HepG2 (cell line): ENCODE results near the gene AGPAT2. TPM values are rescaled to one million over a fixed set of nuclear protein-coding genes. Genes with fewer than 3 reads are reported as not detected.
A peak's percentile ranks its signal among the peaks of the same experiment; 100 is the strongest.

Experiments
- ATAC-seq: fragments of 200-7000 bp; cut with Tn5 transposase; 3 replicates; pipeline ENCODE4 v1.9.1; 2020; ENCODE audit warnings: mild to moderate bottlenecking, moderate library complexity
- BruUV-seq: library from RNA; stranded (reverse); fragments of 400-500 nt; replicated peaks from 2 replicates; lab custom pipeline; 2021; lab: Mats Ljungman, UMichigan
- CTCF ChIA-PET: fragments of 300-600 bp; formaldehyde crosslinking; extraction: SDS; loops from one replicate; lab custom pipeline; 2021; ENCODE audit warnings: low total read pairs, inconsistent platforms, low intra/inter-chr PET ratio; lab: Yijun Ruan, JAX
- POLR2A ChIA-PET: fragments of 350-600 bp; sonication (Branson Sonifier 250); formaldehyde crosslinking; loops from one replicate; lab custom pipeline; 2020; ENCODE audit warnings: antibody characterized with exemption, inconsistent platforms; lab: Yijun Ruan, JAX
- DNase-seq: peaks from one replicate; pipeline ENCODE4 v3.0.0-alpha.2; 2015; ENCODE audit warnings: low spot score
- FAIRE-seq: peaks from 3 replicates; lab custom pipeline; 2011; peaks lifted over from hg19 to GRCh38; lab: Jason Lieb, UNC
- H2AFZ ChIP-seq: one replicate; pipeline ENCODE4 v1.6.1; 2011; ENCODE audit warnings: low read length, inconsistent platforms
- H3K27ac ChIP-seq: fragments of 300-600 bp; 3 replicates; pipeline ENCODE4 v1.8.0; 2011; ENCODE audit warnings: mixed run types, mild to moderate bottlenecking, mixed read lengths, low read length, inconsistent platforms; ENCODE audit not compliant: insufficient read depth; ENCODE audit errors: extremely low read length
- H3K27me3 ChIP-seq, 2 experiments: fragments of 200-600 bp in 1 of 2; 2 replicates in 1 of 2; 3 replicates in 1 of 2; pipeline versions ENCODE4 v1.6.0 to v1.8.0; 2011; ENCODE audit warnings: low read length in 2 of 2, mild to moderate bottlenecking in 2 of 2, moderate library complexity in 2 of 2, inconsistent platforms in 1 of 2; ENCODE audit not compliant: insufficient read depth in 2 of 2, control insufficient read depth in 1 of 2
- H3K36me3 ChIP-seq, 2 experiments: fragments of 200-600 bp in 1 of 2; replicated peaks in 1 of 2; 2 replicates in 1 of 2; 3 replicates in 1 of 2; pipeline versions ENCODE4 v1.5.1 to v1.8.0; 2011; ENCODE audit warnings: low read length in 2 of 2, inconsistent platforms in 1 of 2; ENCODE audit not compliant: insufficient read depth in 2 of 2, control insufficient read depth in 1 of 2
- H3K4me1 ChIP-seq: 2 replicates; pipeline ENCODE4 v1.5.1; 2012; ENCODE audit warnings: low read length, inconsistent platforms; ENCODE audit not compliant: insufficient read depth
- H3K4me2 ChIP-seq: 2 replicates; pipeline ENCODE4 v1.6.0; 2011; ENCODE audit warnings: low read depth, low read length, inconsistent platforms
- H3K4me3 ChIP-seq, 3 experiments: fragments of 200-600 bp in 1 of 3; sonication (generic), shearing (Covaris generic) in 1 of 3; replicated peaks in 1 of 3; 2 replicates each; pipeline ENCODE4 v1.5.1; 2011 to 2016; ENCODE audit warnings: low read length in 3 of 3, inconsistent platforms in 2 of 3, low read depth in 2 of 3, mild to moderate bottlenecking in 2 of 3, control low read depth in 1 of 3, mixed read lengths in 1 of 3; ENCODE audit not compliant: insufficient read depth in 1 of 3
- H3K79me2 ChIP-seq: one replicate; pipeline ENCODE4 v1.6.1; 2011; ENCODE audit warnings: low read length, inconsistent platforms; ENCODE audit not compliant: insufficient read depth
- H3K9ac ChIP-seq: 2 replicates; pipeline ENCODE4 v1.6.0; 2011; ENCODE audit warnings: mild to moderate bottlenecking, low read depth, low read length, inconsistent platforms; ENCODE audit not compliant: insufficient read depth
- H3K9me3 ChIP-seq: 2 replicates; pipeline ENCODE4 v1.5.1; 2012; ENCODE audit warnings: mild to moderate bottlenecking, low read length
- H4K20me1 ChIP-seq: 2 replicates; pipeline ENCODE4 v1.6.0; 2011; ENCODE audit warnings: inconsistent platforms, mild to moderate bottlenecking, low read length, moderate library complexity; ENCODE audit not compliant: insufficient read depth
- AGO1 ChIP-seq: fragments of 200-400 bp; formaldehyde crosslinking; IDR thresholded peaks from 2 replicates; pipeline ENCODE4 v1.6.1; 2017; ENCODE audit warnings: mild to moderate bottlenecking, low read depth, low read length, moderate library complexity; ENCODE audit not compliant: poor library complexity, severe bottlenecking
- AGO2 ChIP-seq: fragments of 200-400 bp; formaldehyde crosslinking; optimal IDR thresholded peaks from 2 replicates; pipeline ENCODE3; 2017; ENCODE audit warnings: mild to moderate bottlenecking, low read depth, low read length, moderate library complexity
- AKAP8 ChIP-seq: sonication (generic); formaldehyde crosslinking; IDR thresholded peaks from 2 replicates; pipeline ENCODE4 v1.5.1; 2020; ENCODE audit warnings: mild to moderate bottlenecking, missing genetic modification reagents
- CCAR2 ChIP-seq: fragments of 200-400 bp; formaldehyde crosslinking; optimal IDR thresholded peaks from 2 replicates; pipeline ENCODE3; 2018; ENCODE audit warnings: low read depth, mild to moderate bottlenecking, low read length, moderate library complexity
- DRAP1 ChIP-seq: IDR thresholded peaks from 2 replicates; pipeline ENCODE4 v1.6.1; 2016; ENCODE audit warnings: missing genetic modification reagents, missing compliant biosample characterization
- ETV6 ChIP-seq: sonication (generic); formaldehyde crosslinking; conservative IDR thresholded peaks from 2 replicates; pipeline ENCODE4 v1.4.0; 2020; ENCODE audit warnings: missing genetic modification reagents
- GZF1 ChIP-seq: sonication (generic); formaldehyde crosslinking; IDR thresholded peaks from 2 replicates; pipeline ENCODE4 v1.5.1; 2020; ENCODE audit warnings: mild to moderate bottlenecking, missing genetic modification reagents
- MAFG ChIP-seq: sonication (generic); formaldehyde crosslinking; IDR thresholded peaks from 2 replicates; pipeline ENCODE4 v1.5.1; 2020; ENCODE audit warnings: mild to moderate bottlenecking, missing genetic modification reagents
- POLR2G ChIP-seq: fragments of 200-400 bp; formaldehyde crosslinking; IDR thresholded peaks from 2 replicates; pipeline ENCODE4 v1.6.1; 2018; ENCODE audit warnings: mild to moderate bottlenecking, low read depth, low read length, moderate library complexity
- PTBP1 ChIP-seq: fragments of 200-400 bp; formaldehyde crosslinking; IDR thresholded peaks from 2 replicates; pipeline ENCODE4 v1.6.1; 2018; ENCODE audit warnings: low read length, low read depth; ENCODE audit not compliant: poor library complexity, severe bottlenecking
- RBFOX2 ChIP-seq: fragments of 200-400 bp; formaldehyde crosslinking; IDR thresholded peaks from 2 replicates; pipeline ENCODE4 v1.6.1; 2017; ENCODE audit warnings: low read depth, mild to moderate bottlenecking, low read length
- RBM22 ChIP-seq: fragments of 200-400 bp; formaldehyde crosslinking; optimal IDR thresholded peaks from 2 replicates; pipeline ENCODE3; 2017; ENCODE audit warnings: mild to moderate bottlenecking, low read length, moderate library complexity
- SIN3B ChIP-seq: fragments of 150-350 bp; IDR thresholded peaks from 2 replicates; pipeline ENCODE4 v1.6.1; 2014; ENCODE audit warnings: low read length
- TAF15 ChIP-seq: fragments of 200-400 bp; formaldehyde crosslinking; IDR thresholded peaks from one replicate; pipeline ENCODE4 v1.6.1; 2018; ENCODE audit warnings: mild to moderate bottlenecking, low read depth, low read length; ENCODE audit not compliant: poor library complexity, severe bottlenecking
- ZC3H13 ChIP-seq: sonication (generic); formaldehyde crosslinking; IDR thresholded peaks from 2 replicates; pipeline ENCODE4 v1.8.1; 2023; ENCODE audit warnings: mild to moderate bottlenecking, missing genetic modification reagents, moderate library complexity
- ZNF557 ChIP-seq: sonication (generic); formaldehyde crosslinking; IDR thresholded peaks from 2 replicates; pipeline ENCODE4 v1.4.0; 2020; ENCODE audit warnings: missing genetic modification reagents
- ZNF577 ChIP-seq: sonication (generic); formaldehyde crosslinking; IDR thresholded peaks from 2 replicates; pipeline ENCODE4 v1.4.0; 2020; ENCODE audit warnings: mild to moderate bottlenecking, low read depth, missing genetic modification reagents, borderline replicate concordance
- WGBS: methylation state at CpG from one replicate; pipeline ENCODE4 v1.1.6; 2017; ENCODE audit warnings: low lambda C conversion rate; 5-methylcytosine and 5-hydroxymethylcytosine counted together
- in situ Hi-C: cut with HindIII; loops from 2 replicates; pipeline ENCODE4 v1.10.0; 2017; ENCODE audit warnings: low pct_unique_long_range_greater_than_20kb; ENCODE audit not compliant: extremely low pct_ligation_motif_present
- intact Hi-C: fragments of 100-400 bp; cut with micrococcal nuclease; formaldehyde crosslinking; loops from one replicate; pipeline ENCODE4 v1.10.0; 2022; ENCODE audit not compliant: unreplicated experiment
- polyA plus RNA-seq, 8 experiments: library from polyadenylated mRNA; depleted of rRNA in 3 of 8; stranded (reverse) in 7 of 8; unstranded in 1 of 8; fragments of >200 nt; fragmentation: Illumina TruSeq in 4 of 8; extraction: Trizol in 4 of 8; gene quantifications; 2 replicates each; pipeline versions ENCODE4 v1.2.1 to v1.2.3, GENCODE V29; 2011 to 2016; ENCODE audit warnings: low read depth in 4 of 8, missing spikeins in 1 of 8, mixed read lengths in 1 of 8; ENCODE audit not compliant: insufficient read depth in 1 of 8
- total RNA-seq, 5 experiments: library from RNA; depleted of rRNA; stranded (reverse); fragments of >200 nt; fragmentation: Illumina TruSeq; extraction: Trizol; gene quantifications; 2 replicates each; pipeline ENCODE4 v1.2.3, GENCODE V29; 2016; ENCODE audit warnings: low read depth in 1 of 5

Gene AGPAT2
- total and polyA plus RNA-seq, 2 of the 13 experiments (the other 11 are each of a cell fraction or from before 2014, with no cell fraction given), result 3.9 to 25.8 TPM

DNA sequence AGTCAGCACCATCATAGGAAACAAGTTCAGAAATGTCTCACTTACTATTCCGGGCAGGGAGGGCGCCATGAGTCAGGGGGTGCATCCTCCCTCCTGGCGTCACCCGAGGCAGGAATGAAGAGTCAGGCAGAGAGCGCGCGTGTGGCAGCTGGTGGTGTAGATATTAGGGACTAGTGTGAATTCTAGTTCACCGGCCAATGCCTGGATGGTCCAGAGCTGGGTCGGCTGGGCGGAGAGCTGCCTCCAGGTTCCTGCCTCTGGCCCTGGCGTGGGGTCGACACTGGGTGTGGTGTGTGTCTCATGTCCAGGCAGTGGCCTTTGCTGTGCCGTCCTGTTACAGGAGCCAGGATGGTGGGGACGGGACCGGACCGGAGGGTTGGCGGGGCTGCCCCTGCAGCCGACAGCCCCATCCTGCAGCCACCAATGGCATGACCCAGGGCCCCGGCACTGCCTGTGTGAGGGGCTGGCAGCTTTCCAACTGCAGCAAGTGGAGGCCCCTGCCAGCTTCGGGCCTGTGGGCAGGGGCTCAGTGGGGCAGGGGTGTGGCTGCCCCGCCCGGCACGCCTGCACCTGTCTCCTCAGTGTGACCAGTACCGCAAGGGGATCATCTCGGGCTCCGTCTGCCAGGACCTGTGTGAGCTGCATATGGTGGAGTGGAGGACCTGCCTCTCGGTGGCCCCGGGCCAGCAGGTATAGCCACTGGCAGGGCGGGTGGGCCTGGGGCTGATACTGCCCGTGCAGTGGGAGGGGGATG, 34.3 kb upstream of the AGPAT2 start:
- Histone ChIP-seq H3K9me3 (no peaks in the 10 kb centered on the region), H3K9ac (no peak overlapping the region), H3K4me3 (no peak overlapping the region), H3K27ac (no peak overlapping the region), H4K20me1 (peaks cover 39% of the 10 kb centered on the region), H3K36me3 (peaks cover 11 to 20% of the 10 kb centered on the region in 2 experiments; a peak in 4 of 5 replicates), H3K79me2 (peaks cover 9% of the 10 kb centered on the region), H2AFZ (no peak overlapping the region), H3K4me2 (no peak overlapping the region), H3K27me3 (no peaks in the 10 kb centered on the region), H3K4me1 (peaks cover 25% of the 10 kb centered on the region)
- CTCF ChIA-PET, result no interaction called here
- DNase-seq, result no peak
- ATAC-seq, result peak; percentile 12
- intact Hi-C loops (no loop called here), in situ Hi-C loops (no loop called here)
- BruUV-seq, result no TSS peak
- POLR2A ChIA-PET, result interaction anchor here (0.6 kb wide), 1 partner anchor 21 kb away, joined by 3 read pairs; the partner anchor contains the start of gene LCN10
- FAIRE-seq, result no peak
- TF ChIP-seq GZF1 (CRISPR knock-in tag), result no peak
- no peak for TF ChIP-seq ZNF577 (CRISPR knock-in tag)
- no peak for TF ChIP-seq MAFG (CRISPR knock-in tag)
- peak; percentile 89; the same call in 1 of the 2 replicates for TF ChIP-seq AKAP8 (CRISPR knock-in tag)
- TF ChIP-seq AGO1, result peak; percentile 77
- no peak for TF ChIP-seq DRAP1 (CRISPR knock-in tag)
- TF ChIP-seq ZC3H13, result 0 out of 2 replicates have a peak, but pooled peaks have one; percentile 26
- TF ChIP-seq PTBP1, result no peak
- no peak for TF ChIP-seq ETV6 (CRISPR knock-in tag)
- peak; percentile 70 for TF ChIP-seq RBFOX2
- no peak for TF ChIP-seq SIN3B
- TF ChIP-seq AGO2, result peak; percentile 92
- peak; percentile 55; the same call in 1 of the 2 replicates for TF ChIP-seq POLR2G
- TF ChIP-seq CCAR2, result no peak
- peak; percentile 34 for TF ChIP-seq TAF15
- peak; percentile 2 for TF ChIP-seq RBM22
- no peak for TF ChIP-seq ZNF557
- 90% methylated on average over 14 of the region's 30 CpGs for WGBS
